Ecto neural progenitor cell (in vitro differentiated cells): ENCODE results near the gene TMEM120A.

Experiments used
- DNase-seq: peaks from one replicate; pipeline ENCODE4 v3.0.0-alpha.2; 2018; ENCODE audit warnings: low spot score

TMEM120A gene

DNA sequence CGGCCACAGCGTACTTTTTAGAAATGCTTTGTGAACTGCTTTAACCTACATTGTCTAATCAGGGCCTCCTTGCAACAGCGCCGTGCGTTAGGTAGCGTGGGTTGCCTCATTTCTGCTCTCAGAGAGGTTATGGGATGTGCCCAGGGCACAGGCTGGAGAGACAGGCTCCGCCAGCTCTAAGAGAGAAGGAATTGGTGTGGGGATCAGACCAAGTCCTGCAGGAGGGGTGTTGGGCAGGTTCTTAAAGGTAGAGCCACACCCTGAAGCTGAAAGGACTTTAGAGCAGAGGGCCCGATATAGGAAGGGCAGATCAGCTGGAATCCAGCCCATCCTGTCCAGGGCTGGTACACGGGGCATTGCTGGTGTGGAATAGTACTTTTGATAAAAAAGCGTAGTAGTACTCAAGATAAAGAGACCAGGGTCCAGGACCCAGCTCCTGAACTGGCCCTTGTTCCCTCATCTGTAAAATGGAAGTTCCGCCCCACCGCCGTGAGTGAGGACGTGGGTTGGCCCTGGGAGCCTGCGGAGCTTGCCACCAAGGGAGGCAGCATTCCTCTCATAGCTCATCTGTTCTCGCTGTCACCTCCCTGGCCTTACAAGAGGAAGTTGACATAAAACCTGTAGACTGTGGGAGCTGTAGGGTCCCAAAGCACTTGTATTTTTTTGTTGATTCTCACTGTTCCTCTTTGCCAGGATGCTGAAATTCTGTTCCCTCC is 37.2 kb downstream of the TMEM120A start:
- no peak for DNase-seq

DNA sequence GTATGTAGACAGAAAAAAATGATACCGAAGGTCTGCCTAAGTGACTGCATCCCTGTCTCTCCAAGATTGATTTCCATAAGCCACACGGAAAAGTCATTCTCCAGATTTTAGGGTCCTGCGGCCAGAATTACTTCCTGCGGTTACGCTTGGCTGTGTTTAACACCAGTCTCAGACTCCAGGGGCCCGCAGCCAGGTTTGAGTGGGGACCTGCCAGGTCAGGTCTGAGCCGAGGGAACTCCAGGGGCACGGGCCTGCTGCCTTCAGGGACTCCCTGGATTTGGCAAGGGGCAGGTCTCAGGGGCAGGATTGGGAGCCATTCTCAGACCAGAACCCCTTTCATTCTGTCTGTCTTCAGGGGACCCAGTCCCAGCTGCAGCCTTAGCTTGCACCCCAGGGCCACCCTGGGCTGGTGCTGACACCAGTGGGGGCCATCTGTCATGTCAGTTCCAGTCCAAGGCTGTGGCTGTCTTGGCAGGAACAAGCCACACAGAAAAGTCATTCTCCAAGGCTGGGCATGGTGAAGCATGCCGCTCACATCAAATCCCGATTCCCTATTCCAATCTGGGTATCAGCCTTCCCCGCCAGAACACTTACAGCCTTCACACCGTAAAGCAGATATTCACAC is 39.0 kb downstream of the TMEM120A start:
- DNase-seq, result no peak

DNA sequence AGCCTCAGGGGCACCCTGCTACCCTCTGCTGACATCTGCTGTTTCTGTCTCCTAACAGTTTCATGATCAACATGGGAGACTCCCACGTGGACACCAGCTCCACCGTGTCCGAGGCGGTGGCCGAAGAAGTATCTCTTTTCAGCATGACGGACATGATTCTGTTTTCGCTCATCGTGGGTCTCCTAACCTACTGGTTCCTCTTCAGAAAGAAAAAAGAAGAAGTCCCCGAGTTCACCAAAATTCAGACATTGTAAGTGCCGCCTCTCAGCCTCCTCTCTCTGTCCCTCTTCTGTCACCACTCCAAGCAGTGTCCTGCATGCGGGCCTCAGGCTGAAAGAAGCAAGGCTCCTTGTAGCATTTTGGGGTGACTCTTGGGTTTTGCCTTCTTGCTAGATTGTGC is 40.5 kb downstream of the TMEM120A start:
- DNase-seq, result no peak

DNA sequence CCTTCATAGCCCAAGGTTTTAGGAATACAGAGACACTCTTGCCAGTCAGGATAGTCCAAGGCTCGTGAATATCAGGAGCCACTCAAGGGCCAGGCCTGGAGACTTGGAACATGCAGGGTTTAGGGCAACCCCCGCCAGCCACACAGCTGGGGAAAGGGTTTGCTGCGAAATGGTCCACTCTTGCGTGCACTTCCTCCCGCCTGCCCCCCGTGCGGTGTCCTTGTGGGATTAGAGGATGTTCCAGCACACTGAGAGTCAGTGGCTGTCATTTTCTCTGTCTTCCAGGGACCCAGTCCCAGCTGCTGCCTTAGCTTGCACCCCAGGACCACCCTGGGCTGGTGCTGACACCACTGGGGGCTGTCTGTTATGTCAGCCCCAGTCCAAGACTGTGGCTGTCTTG is 41.0 kb downstream of the TMEM120A start:
- no peak for DNase-seq

DNA sequence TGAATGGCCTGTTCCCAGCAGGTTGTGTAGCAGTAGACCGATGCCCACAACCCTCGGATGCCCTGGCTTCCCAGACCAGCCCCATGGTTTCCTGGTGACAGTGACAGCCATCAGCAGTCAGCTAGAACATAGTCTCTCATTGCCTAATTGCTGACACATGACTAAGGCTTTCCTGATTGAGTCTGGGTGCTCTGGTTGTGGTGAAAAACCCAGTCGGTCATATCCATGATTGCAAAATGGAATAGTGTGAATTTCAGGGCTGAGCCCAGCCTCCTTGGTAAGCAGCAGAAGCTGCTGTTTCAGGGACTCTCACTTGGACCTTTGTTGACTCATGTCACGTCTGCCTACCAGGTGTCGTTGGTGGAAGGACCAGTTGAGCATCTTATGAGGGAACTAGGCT is 42.9 kb downstream of the TMEM120A start:
- no peak for DNase-seq

DNA sequence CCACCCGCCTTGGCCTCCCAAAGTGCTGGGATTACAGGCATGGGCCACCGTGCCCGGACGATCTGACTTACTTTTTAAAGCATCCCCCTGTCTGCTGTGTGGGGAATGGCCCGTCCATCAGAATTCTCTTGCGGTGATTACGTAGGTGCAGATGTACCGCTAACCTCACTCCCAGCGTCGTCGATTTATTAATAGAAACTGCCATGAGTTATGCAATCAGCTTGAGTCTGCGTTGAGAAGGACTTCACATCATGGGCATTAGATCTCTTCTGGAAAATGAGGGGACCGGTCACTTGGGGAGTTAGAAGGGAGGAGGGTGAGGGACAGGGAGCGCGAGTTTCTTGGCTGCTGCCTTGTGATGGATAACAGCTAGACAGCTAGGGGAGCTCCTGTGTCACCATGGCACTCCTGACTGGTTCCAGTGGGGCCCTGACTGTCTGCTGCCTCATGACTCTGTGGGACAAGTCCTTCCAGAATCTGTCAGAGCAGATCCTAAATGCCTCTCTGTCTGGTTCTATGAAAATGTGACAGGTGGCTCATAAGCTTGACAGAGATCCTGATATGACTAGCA is 44.2 kb downstream of the TMEM120A start:
- DNase-seq, result no peak

DNA sequence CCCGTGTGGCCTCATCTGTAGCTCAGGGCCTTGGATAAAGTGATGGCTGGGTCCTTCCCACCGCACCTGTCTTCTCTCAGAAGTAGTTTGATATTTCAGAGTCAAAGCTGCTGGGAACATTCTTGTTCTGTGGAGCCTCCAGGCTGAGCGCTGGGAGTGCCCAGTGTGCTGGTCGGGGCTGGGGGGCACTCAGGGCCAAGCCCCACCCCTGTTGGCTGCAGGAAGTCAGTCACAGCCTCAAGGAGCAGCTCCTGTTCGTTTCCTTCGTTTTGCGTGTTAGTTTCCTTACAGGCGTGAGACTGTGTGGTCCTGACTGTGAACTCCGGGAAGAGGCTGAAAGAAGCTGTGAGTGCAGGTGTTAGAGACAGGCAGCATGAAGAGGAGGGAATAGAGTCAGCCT is 46.2 kb downstream of the TMEM120A start:
- DNase-seq, result no peak

DNA sequence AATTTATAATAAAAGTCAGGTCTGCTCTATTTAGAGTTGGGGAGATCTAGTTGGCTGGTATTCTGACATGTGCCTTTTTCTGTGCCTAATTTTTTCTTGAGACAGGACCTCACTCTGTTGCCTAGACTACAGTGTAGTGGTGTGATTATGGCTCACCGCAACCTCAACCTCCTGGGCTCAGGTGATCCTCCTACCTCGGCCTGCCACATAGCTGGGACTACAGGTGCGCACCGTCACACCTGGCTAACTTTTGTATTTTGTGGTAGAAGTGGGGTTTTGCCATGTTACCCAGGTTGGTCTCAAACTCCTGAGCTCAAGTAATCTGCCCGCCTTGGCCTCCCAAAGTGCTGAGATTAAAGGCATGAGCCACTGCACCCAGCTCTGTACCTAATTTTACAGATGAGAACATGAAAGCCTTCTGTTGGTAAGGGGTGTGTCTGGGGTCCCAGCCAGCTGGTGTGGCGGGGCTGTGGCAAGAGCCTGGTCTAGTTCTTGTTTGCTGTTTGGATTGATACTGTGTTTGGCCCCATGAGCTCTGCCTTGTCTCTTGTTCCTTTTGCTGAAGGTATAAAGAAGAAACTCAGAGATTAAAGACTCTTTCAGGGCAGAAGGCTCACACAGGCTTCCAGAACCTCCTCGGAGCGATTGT is 48.1 kb downstream of the TMEM120A start:
- DNase-seq, result no peak

DNA sequence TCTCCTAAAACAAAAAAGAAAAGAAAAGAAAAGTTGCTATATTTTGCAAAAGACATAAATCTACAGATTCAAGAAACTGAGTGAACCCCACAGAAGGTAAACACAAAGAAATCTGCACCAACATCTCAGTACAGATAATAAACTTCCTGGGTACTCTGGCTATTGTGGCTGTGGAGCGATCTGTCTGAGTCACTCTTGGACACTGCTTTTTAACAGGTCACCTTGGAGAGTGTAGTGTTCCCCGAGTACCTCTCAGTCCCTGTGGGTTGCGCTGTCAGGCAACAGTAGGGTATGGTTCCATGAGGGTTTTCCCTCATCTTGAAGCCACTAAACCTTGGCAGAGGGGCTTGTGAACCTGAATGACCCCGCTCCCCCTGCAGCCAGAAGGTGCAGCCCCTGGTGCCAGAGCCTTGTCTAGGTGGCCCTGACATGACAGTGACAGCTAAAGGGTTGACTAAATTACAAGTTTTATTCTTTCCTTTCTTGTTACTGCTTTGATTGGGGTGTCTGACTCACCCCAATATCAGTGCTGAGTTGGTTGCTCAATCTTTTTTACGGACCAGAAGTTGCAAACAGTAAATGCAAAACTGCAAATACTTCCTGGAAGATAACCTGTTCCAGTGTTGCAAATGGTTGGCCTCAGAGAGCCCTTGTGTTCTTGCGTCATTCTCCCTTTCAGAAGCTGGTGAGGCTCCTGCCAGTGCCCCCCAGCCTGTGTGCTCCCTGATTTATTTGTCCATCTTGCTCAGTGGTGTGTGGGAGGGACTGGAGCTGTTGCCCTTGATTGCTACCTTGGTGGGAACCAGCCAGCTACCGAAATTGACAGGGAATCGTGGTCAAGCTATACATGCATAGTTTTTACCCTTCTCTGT is 48.9 kb downstream of the TMEM120A start:
- DNase-seq, result no peak

DNA sequence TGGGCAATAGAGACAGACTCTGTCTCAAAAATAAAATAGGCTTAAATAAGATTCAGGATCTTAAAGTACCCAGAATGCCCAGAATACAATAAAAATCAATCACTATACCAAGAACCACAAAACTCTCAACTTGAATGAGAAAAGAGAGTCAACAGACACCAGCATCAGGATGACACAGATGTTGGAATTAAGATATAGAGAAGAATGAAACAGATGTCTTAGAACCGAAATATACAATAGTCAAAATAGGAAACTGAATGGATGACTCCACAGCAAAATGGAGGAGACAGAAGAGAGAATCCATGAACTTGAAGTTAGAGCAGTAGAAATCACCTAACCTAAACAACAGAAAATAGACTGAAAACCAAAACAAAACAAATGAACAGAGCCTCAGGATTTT is 49.9 kb downstream of the TMEM120A start:
- DNase-seq, result no peak

DNA sequence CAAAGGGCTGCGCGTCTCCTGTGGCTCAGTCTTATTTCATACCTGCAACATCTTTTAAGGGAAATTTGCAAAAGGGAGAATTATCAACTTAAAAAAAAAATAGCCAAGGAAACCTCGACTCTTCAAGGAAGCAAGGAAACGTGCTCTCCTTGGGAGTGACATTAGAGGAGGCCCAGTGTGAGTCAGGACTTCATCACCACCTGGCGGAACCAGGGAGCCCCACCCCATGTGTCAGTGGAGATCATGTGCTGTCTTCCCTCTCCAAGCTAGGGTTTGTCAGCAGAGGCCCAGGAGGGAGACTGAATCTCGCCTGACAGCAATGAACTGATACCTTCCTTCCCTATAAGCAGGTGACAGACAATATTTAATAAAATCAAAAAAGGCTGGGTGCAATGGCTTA is 50.5 kb downstream of the TMEM120A start:
- no peak for DNase-seq

DNA sequence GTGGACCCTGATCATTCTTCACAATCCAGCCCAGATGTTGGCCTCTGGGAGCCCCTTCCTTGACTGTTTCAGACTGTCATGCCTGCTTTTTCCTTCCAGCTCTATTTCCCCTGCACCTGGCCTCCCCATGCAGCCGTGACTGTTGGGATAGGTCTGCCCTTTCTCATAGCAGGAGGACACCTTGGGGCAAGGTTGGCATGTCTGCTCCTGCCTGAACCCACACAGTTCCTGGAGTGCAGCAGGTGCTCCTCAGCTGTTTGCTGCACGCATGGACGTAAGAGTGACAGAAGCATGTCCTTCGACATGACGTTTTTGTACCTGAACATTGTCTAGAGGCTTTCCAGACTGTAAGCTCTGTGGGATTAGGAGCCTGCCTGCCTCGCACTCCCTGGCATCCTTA is 55.5 kb downstream of the TMEM120A start:
- DNase-seq, result no peak

DNA sequence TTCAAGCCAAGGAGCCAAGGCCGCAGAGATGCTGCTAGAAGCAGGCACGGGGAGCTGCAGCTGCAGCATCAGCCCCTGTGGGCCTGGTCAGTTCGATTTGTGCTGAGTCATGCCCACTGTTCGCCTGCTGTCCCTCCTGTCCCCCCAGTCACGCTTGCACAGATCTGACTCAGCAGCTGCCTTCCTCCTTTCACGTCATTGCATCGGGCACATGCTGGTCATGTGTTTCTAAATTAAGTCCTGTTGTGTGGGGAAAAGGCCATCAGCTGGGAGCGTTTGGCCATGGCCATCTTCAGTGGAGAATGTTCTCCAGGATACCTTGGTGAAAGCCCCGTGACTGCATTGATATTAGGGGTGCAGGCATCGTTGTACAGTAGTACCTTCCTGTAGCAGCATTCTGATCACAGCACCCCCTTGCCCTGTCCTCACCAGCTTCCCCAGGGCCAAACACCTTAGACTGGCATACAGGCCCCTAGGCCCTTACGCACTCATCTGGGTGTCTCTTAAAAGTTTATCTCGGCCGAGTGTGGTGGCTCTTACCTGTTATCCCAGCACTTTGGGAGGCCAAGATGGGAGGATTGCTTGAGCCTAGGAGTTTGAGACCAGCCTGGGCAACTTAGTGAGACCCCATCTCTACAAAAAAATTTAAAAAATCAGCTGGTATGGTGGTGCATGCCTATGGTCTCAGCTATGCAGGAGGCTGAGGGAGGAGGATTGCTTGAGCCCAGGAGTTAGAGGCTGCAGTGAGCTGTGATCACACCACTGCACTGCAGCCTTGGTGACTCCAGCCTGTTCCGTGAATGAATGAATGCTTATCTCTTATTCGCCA is 56.2 kb downstream of the TMEM120A start:
- DNase-seq, result no peak
